ENCODE results near the gene CHAD. TPM values are rescaled to one million over a fixed set of nuclear protein-coding genes. Genes with fewer than 3 reads are reported as not detected.

The CHAD gene
- total and polyA plus RNA-seq, 2 experiments from 2014 or later, result 2.5 TPM; not detected in 1

GRCh38 chr17:50491505-50491904 is 22.8 kb upstream of the CHAD start:
- no peaks in the 10 kb centered on the region for H3K27me3 ChIP-seq
- H3K27ac ChIP-seq, result no peak overlapping the region
- H3K4me1 ChIP-seq (ENCODE audit: low read depth), result no peaks in the 10 kb centered on the region
- H3K9me3 ChIP-seq (ENCODE audit: low read depth), result no peaks in the 10 kb centered on the region
- no peak overlapping the region for H3K4me3 ChIP-seq
- H3K36me3 ChIP-seq, result no peaks in the 10 kb centered on the region
- no peak for DNase-seq (ENCODE audit: low read depth in 1 of 2, low spot score in 1 of 2)
- TF ChIP-seq, protein P1, sequence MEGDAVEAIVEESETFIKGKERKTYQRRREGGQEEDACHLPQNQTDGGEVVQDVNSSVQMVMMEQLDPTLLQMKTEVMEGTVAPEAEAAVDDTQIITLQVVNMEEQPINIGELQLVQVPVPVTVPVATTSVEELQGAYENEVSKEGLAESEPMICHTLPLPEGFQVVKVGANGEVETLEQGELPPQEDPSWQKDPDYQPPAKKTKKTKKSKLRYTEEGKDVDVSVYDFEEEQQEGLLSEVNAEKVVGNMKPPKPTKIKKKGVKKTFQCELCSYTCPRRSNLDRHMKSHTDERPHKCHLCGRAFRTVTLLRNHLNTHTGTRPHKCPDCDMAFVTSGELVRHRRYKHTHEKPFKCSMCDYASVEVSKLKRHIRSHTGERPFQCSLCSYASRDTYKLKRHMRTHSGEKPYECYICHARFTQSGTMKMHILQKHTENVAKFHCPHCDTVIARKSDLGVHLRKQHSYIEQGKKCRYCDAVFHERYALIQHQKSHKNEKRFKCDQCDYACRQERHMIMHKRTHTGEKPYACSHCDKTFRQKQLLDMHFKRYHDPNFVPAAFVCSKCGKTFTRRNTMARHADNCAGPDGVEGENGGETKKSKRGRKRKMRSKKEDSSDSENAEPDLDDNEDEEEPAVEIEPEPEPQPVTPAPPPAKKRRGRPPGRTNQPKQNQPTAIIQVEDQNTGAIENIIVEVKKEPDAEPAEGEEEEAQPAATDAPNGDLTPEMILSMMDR (IDR thresholded peaks at IDR 0.05; ENCODE audit: low read depth, low read length), result no peak

GRCh38 chr17:50488880-50489279 is 20.2 kb upstream of the CHAD start:
- H3K4me1 ChIP-seq (ENCODE audit: low read depth), result no peaks in the 10 kb centered on the region
- H3K9me3 ChIP-seq (ENCODE audit: low read depth), result no peaks in the 10 kb centered on the region
- H3K27ac ChIP-seq, result no peak overlapping the region
- H3K27me3 ChIP-seq, result no peaks in the 10 kb centered on the region
- H3K4me3 ChIP-seq, result no peak overlapping the region
- DNase-seq (ENCODE audit: low read depth in 1 of 2, low spot score in 1 of 2), result no peak
- H3K36me3 ChIP-seq, result peaks cover 4% of the 10 kb centered on the region
- TF ChIP-seq, protein P1 (IDR thresholded peaks at IDR 0.05; ENCODE audit: low read depth, low read length), result no peak

- Histone ChIP-seq H3K9me3 (ENCODE audit: low read depth) (no peaks in the 10 kb centered on the region), H3K27ac (no peak overlapping the region), H3K27me3 (no peaks in the 10 kb centered on the region), H3K36me3 (peaks cover 4% of the 10 kb centered on the region), H3K4me3 (no peak overlapping the region), H3K4me1 (ENCODE audit: low read depth) (no peaks in the 10 kb centered on the region)
- DNase-seq (ENCODE audit: low read depth in 1 of 2, low spot score in 1 of 2), result no peak
- TF ChIP-seq, protein P1 (IDR thresholded peaks at IDR 0.05; ENCODE audit: low read depth, low read length), result no peak
Observed at GRCh38 chr17:50487213-50488096, 18.8 kb upstream of the CHAD start.

GRCh38 chr17:50484386-50485155 is 15.9 kb upstream of the CHAD start:
- Histone ChIP-seq H3K27me3 (no peaks in the 10 kb centered on the region), H3K9me3 (ENCODE audit: low read depth) (no peaks in the 10 kb centered on the region), H3K4me3 (no peak overlapping the region), H3K36me3 (peaks cover 4% of the 10 kb centered on the region), H3K4me1 (ENCODE audit: low read depth) (no peaks in the 10 kb centered on the region), H3K27ac (no peak overlapping the region)
- TF ChIP-seq, protein P1 (IDR thresholded peaks at IDR 0.05; ENCODE audit: low read depth, low read length), result no peak
- DNase-seq (ENCODE audit: low read depth in 1 of 2, low spot score in 1 of 2), result no peak

- Histone ChIP-seq H3K9me3 (ENCODE audit: low read depth) (no peaks in the 10 kb centered on the region), H3K36me3 (peaks cover 4% of the 10 kb centered on the region), H3K4me1 (ENCODE audit: low read depth) (peaks cover under 1% of the 10 kb centered on the region), H3K27ac (no peak overlapping the region), H3K27me3 (no peaks in the 10 kb centered on the region), H3K4me3 (no peak overlapping the region)
- TF ChIP-seq, protein P1 (IDR thresholded peaks at IDR 0.05; ENCODE audit: low read depth, low read length), result no peak
- no peak for DNase-seq (ENCODE audit: low read depth in 1 of 2, low spot score in 1 of 2)
Observed at GRCh38 chr17:50483266-50483665, 14.6 kb upstream of the CHAD start.
